Subcutaneous adipose tissue (tissue), 4 donors: ENCODE results near the gene NSMF. TPM values are rescaled to one million over a fixed set of nuclear protein-coding genes. Genes with fewer than 3 reads are reported as not detected.

ENCODE experiments used
- CTCF ChIP-seq: fragments of 450-650 bp; IDR thresholded peaks from one replicate; pipeline ENCODE4 v1.5.1; 2016; ENCODE audit warnings: low read depth, mild to moderate bottlenecking, control low read depth, antibody characterized with exemption, moderate library complexity
- total RNA-seq, 4 donors: library from RNA; depleted of rRNA; stranded (reverse); fragments of >200 nt; gene quantifications; one replicate each; pipeline ENCODE4 v1.1.0, GENCODE V29; 2016

NSMF gene
- total RNA-seq, 4 donors from 2014 or later: 17.7 to 37.5 (median 25.2) TPM

- TF ChIP-seq CTCF: no peak
These were observed 35.6 kb upstream of the NSMF start for GRCh38 chr9:137494550-137495351.

GRCh38 chr9:137494104-137494544, 35.0 kb upstream of the NSMF start:
- TF ChIP-seq CTCF: no peak

- no peak for TF ChIP-seq CTCF
These were observed 34.4 kb upstream of the NSMF start for GRCh38 chr9:137493364-137494103.

GRCh38 chr9:137492464-137493363, 33.6 kb upstream of the NSMF start:
- TF ChIP-seq CTCF: no peak

GRCh38 chr9:137491735-137492432, 32.8 kb upstream of the NSMF start:
- no peak for TF ChIP-seq CTCF

GRCh38 chr9:137490532-137491186, 31.5 kb upstream of the NSMF start:
- TF ChIP-seq CTCF: no peak
